Measurements from ENCODE around the gene LTBR. TPM values are rescaled to one million over a fixed set of nuclear protein-coding genes. Genes with fewer than 3 reads are reported as not detected.

Gene LTBR
- total RNA-seq, 3 donors from 2014 or later: 114 to 142 (median 135) TPM

DNA sequence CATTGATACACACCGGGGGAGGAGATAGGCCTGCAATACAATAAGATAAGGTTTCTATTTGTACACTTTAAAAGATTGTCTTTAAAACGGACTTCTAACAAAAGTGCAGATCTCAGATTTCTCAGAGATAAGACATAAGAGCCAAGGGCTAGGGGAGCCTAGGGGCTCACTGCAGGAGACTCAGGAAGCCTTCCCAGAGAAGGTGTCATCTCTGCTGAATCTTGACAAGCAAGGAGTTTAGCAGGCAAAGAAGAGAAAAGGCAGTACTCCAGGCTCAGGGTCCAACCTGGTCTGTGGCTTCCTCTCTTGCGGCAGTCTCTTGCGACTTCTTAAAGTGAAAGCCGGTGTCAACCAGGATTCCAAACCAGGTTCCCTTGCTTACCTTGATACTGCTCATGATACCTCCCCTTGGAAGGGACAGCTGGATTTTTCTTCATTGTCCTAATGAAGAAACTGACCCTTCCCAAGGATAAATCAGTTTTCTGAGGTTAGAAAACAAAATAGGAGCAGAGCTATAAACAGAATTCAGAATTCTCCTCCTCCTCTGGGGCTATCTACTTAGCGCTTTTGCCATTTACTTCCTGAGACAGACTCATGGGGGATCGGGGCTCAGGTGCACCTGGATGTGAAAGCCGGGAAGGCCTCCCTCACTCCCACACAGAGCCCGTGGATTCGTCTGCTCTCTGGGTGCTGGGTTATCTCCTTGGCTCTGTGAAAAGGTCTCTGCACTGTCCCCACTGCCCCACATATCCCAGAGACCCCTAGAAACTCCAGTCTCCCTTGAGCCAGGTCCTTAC, 6.9 kb upstream of the LTBR start:
- DNase-seq (peak in 1 of 3 donors; percentile 40), ATAC-seq (no peak)
- Histone ChIP-seq H3K4me1 (ENCODE audit: low read depth) (peaks cover 49% of the 10 kb centered on the region), H3K36me3 (ENCODE audit: low read depth) (no peaks in the 10 kb centered on the region), H3K4me3 (no peak overlapping the region), H3K9me3 (no peaks in the 10 kb centered on the region)
- TF ChIP-seq, protein P1, sequence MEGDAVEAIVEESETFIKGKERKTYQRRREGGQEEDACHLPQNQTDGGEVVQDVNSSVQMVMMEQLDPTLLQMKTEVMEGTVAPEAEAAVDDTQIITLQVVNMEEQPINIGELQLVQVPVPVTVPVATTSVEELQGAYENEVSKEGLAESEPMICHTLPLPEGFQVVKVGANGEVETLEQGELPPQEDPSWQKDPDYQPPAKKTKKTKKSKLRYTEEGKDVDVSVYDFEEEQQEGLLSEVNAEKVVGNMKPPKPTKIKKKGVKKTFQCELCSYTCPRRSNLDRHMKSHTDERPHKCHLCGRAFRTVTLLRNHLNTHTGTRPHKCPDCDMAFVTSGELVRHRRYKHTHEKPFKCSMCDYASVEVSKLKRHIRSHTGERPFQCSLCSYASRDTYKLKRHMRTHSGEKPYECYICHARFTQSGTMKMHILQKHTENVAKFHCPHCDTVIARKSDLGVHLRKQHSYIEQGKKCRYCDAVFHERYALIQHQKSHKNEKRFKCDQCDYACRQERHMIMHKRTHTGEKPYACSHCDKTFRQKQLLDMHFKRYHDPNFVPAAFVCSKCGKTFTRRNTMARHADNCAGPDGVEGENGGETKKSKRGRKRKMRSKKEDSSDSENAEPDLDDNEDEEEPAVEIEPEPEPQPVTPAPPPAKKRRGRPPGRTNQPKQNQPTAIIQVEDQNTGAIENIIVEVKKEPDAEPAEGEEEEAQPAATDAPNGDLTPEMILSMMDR (IDR thresholded peaks at IDR 0.05): no peak
- intact Hi-C loops (cut with DNase I, micrococcal nuclease): no loop called here

DNA sequence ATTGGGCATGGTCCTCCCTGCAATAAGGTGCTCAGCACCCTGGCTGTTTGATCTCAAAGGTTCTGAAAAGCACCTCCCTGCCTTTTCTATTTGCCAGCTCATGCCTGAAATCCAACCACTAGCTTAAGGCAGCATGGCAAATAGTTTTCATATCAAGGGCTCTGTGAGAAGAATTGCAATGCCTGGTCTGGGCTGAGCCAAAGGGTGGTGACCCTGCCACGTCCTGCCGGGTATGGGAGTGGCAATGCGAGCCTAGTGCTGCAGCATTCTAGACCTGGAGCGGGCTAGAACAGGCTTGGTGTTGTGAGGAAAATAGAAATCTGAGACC, 6.3 kb upstream of the LTBR start:
- no peaks in the 10 kb centered on the region for H3K36me3 ChIP-seq (ENCODE audit: low read depth)
- DNase-seq (peak; percentile 71 to 83 (median 74)), ATAC-seq (peak; percentile 35)
- H3K4me1 ChIP-seq (ENCODE audit: low read depth): peaks cover 43% of the 10 kb centered on the region
- TF ChIP-seq, protein P1 (IDR thresholded peaks at IDR 0.05): no peak
- intact Hi-C loops (cut with DNase I, micrococcal nuclease): no loop called here
- H3K9me3 ChIP-seq: no peaks in the 10 kb centered on the region
- no peak overlapping the region for H3K4me3 ChIP-seq

DNA sequence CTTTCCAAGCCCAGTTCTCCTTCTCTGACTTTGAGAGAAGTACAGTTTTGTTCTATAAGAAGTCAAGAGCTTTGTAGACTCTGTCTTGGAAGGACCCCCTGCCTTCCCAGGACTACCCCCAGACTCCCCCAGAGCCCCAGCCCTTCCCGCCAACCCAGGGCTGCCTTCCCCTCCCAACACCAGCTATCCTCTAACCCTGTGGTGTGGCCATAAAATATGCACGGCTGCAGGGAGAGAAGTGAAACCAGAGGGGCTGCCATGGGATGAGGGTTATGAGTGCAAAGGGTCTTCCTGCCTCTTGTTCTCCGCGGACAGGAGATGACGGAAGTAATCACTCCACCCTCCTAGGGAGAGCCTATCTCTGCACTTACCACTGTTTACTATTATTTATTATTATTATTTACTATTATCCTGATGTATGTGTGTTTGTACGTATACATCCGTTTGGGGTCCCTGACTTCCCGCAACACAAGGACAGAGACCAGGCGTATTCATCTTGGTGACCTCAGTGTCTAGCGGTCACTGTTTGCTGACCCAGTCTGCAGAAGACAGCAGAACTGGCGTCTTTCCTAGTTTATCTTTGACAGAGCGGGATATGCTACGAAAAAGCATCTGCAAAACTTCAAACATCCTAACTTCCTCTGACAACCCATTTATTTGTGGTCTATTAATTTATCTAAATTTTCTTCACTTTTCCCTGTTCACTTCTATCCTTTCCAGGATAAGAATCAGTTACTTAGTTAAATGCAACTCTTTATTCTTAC, 5.1 kb upstream of the LTBR start:
- intact Hi-C loops (cut with DNase I, micrococcal nuclease): no loop called here
- TF ChIP-seq, protein P1 (IDR thresholded peaks at IDR 0.05): no peak
- Histone ChIP-seq H3K9me3 (no peaks in the 10 kb centered on the region), H3K36me3 (ENCODE audit: low read depth) (no peaks in the 10 kb centered on the region), H3K4me1 (ENCODE audit: low read depth) (peaks cover 48% of the 10 kb centered on the region), H3K4me3 (no peak overlapping the region)
- no peak for ATAC-seq
- peak in 1 of 3 donors; percentile 33 for DNase-seq

DNA sequence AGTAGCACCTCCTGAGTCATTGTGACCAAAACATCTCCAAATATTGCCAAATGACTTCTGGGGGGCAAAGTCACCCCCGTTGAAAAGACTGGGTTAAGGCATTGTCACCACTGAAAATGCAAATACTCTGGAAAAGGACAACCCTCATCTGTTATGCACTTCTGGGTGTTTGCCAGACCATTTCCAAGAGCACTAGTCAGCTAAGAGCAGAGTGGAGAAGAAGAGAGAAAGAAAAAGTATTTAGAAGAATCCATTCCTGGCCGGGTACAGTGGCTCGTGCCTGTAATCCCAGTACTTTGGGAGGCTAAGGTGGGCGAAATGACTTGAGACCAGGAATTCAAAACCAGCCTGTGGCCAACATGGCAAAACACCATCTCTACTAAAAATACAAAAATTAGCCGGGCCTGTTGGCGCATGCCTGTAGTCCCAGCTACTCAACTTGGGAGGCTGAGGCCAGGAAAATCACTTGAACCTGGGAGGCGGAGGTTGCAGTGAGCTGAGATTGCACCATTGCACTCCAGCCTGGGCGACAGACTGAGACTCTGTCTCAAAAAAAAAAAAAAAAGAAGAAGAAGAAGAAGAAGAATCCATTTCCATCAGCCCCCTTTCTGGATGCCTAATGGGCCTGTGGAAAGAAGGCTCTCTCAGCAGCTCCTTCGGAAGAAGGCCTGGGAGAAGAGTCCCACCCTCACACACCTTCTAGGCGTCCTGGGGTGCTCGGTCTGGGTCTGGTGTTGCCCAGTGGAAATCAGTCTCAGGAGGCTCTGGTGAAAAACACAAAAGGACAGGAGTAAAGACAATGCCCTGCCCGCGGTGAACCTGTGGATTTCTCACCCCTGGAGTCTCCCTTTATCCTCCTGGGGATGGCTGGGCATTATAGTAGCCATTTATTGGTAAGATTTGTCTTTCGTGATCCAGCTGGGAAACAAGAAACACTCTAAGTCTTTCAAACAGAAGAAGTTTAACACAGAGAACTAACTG, 3.5 kb upstream of the LTBR start:
- H3K9me3 ChIP-seq: no peaks in the 10 kb centered on the region
- intact Hi-C loops (cut with DNase I, micrococcal nuclease): loop anchor here (5.0 to 10.0 kb wide), 2 partner anchors 43 to 46 kb away; no protein-coding TSS in a partner anchor
- TF ChIP-seq, protein P1 (IDR thresholded peaks at IDR 0.05): no peak
- ATAC-seq (no peak), DNase-seq (peak in 1 of 3 donors; percentile 12)
- H3K36me3 ChIP-seq (ENCODE audit: low read depth): no peaks in the 10 kb centered on the region
- H3K4me3 ChIP-seq: no peak overlapping the region
- peaks cover 51% of the 10 kb centered on the region for H3K4me1 ChIP-seq (ENCODE audit: low read depth)

DNA sequence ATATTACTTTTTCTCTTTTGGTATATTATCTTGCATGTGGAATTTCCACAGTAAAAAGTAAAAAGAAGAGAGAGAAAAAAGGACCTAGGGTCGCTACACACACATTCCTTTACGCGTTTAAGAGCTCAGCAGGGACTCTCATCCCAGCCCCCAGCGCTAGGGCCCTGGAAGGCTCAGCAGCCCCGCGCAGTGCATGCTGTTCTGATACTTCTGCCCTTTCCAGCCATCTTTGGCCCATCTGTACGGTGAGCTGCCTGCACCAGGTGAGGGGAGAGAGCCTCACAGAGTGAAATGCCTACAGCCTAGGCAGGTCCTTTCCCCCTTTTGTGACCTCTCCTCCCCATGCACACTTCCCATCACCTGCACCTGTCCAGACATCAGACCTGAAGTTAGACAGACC, 1.6 kb upstream of the LTBR start:
- Histone ChIP-seq H3K4me3 (no peak overlapping the region), H3K9me3 (no peaks in the 10 kb centered on the region), H3K4me1 (ENCODE audit: low read depth) (peaks cover 33% of the 10 kb centered on the region), H3K36me3 (ENCODE audit: low read depth) (no peaks in the 10 kb centered on the region)
- intact Hi-C loops (cut with DNase I, micrococcal nuclease): loop anchor here (5.0 to 10.0 kb wide), 2 partner anchors 45 to 48 kb away; no protein-coding TSS in a partner anchor
- TF ChIP-seq, protein P1 (IDR thresholded peaks at IDR 0.05): no peak
- ATAC-seq (no peak), DNase-seq (peak in 1 of 3 donors; percentile 16)
